Measurements from ENCODE around the gene OR4A16.

The OR4A16 gene, protein sequence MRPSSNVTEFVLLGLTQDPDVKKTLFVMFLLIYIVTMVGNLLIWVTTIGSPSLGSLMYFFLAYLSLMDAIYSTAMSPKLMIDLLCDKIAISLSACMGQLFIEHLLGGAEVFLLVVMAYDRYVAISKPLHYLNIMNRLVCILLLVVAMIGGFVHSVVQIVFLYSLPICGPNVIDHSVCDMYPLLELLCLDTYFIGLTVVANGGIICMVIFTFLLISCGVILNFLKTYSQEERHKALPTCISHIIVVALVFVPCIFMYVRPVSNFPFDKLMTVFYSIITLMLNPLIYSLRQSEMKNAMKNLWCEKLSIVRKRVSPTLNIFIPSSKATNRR

DNA sequence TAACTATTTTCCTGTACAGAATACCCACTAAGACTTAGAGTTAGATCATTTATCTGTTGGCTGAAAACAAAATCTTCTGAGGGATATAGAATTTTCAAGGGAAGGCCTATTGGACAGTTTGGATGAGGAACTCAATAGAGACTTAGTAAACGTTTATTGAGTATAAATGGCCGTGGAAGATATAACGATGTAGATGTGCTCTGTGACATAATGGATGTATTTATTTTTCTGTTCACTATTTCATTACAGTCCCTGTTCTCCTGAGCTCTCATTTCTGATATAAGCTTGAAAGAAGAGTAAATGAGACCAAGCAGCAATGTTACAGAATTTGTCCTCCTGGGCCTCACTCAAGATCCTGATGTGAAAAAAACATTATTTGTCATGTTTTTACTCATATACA lies at the start of gene OR4A16:
TSS of gene OR4A16 (plus strand) at position 301 of the 400 bp plus-strand sequence. CDS start at position 301, 0 bp downstream.
- DNase-seq: no peak

DNA sequence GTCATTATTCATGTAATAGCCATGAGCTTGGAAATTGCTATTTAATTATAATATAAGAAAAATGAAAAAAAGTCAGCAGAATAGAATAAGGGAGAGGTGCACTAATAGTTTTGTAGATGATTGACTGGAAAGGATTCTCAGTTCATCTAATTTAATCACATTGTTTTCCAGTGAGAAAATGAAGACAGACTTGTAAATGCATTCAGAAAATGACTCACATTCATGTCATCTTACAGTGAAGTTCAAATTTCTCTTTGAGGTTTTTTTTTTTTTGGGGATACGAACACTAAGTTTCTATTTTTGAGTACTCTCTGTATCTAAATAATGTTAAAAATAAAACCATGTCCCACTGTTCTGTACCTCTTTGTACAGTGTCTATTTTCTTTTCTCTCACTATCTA lies 18.5 kb upstream of the OR4A16 start:
- no peak for DNase-seq

DNA sequence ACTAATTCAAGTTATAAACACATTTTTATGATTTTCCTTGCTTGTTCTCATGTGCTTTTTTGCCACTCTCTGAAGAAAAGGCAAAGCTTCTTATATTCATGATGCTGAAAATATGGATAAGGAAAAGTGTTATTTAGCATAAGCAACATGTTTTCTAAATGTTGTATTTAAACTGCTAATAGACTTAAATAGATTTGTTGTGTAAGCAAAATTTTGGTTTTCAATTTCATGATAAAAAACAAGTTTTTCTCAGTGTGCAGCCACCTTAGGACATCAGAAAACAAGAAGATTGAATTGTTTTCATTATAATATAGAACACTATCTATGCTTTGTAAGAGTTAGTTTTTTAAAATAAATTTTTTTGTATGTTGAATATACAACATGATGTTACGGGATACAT lies 2.3 kb downstream of the OR4A16 start:
- DNase-seq: no peak

GRCh38 chr11:55349032-55349431 lies 6.0 kb downstream of the OR4A16 start:
- no peak for DNase-seq

DNA sequence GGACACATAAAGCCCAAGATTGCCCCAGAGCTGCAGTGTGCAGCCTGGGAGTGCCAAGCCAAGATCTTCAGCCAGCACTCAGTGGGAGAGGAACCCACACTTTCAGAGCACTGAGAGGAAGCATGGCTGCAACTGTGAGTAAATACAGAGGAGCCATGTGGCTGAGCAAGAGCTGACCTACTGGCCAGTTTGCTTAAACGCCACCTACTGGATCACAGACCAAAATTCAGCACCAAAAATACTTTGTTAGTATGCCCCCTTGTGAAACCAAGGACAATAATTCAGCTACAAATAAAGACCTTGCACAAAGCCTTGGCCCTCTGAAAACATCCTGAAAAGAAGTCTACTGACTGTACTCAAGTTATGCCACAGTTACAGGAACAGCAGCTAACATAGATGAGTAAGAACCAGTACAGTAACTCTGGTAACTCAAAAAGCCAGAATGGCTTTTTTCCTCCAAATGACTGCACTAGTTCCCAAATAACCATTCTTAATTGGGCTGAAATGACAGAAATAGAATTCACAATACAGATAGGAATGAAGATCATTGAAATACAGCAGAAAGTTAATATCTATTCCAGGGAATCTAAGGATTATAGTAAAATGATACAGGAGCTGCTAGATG lies 14.7 kb downstream of the OR4A16 start:
- DNase-seq: no peak

GRCh38 chr11:55367674-55368073 lies 24.7 kb downstream of the OR4A16 start, which contains the start of gene OR4A15:
TSS of gene OR4A15 (plus strand) at chr11:55367974. CDS start at chr11:55367974, 0 bp downstream.
- DNase-seq: no peak
